HepG2 (cell line): ENCODE data around the gene PSMC3IP. TPM values are rescaled to one million over a fixed set of nuclear protein-coding genes. Genes with fewer than 3 reads are reported as not detected.

Experiments
- POLR2G ChIP-seq: fragments of 200-400 bp; formaldehyde crosslinking; IDR thresholded peaks from 2 replicates; pipeline ENCODE4 v1.6.1; 2018; ENCODE audit warnings: mild to moderate bottlenecking, low read depth, low read length, moderate library complexity
- SOX6 ChIP-seq, 2 experiments: fragments of 450-650 bp in 1 of 2; sonication (generic) in 1 of 2; formaldehyde crosslinking in 1 of 2; IDR thresholded peaks; 2 replicates each; pipeline versions ENCODE4 v1.4.0 to v1.6.1; 2017 to 2020; ENCODE audit warnings: antibody characterized with exemption in 1 of 2, mild to moderate bottlenecking in 1 of 2, missing genetic modification reagents in 1 of 2
- SYNCRIP ChIP-seq: fragments of 200-400 bp; formaldehyde crosslinking; IDR thresholded peaks from 2 replicates; pipeline ENCODE4 v1.6.1; 2018; ENCODE audit warnings: mild to moderate bottlenecking, low read depth, low read length; ENCODE audit not compliant: insufficient read depth
- ZBED4 ChIP-seq: sonication (generic); formaldehyde crosslinking; IDR thresholded peaks from 2 replicates; pipeline ENCODE4 v1.4.0; 2020; ENCODE audit warnings: missing genetic modification reagents, borderline replicate concordance
- ZBTB1 ChIP-seq: sonication (generic); formaldehyde crosslinking; IDR thresholded peaks from 2 replicates; pipeline ENCODE4 v1.4.0; 2020; ENCODE audit warnings: missing genetic modification reagents, borderline replicate concordance
- ZBTB7A ChIP-seq: sonication (generic); formaldehyde crosslinking; IDR thresholded peaks from 2 replicates; pipeline ENCODE4 v1.8.0; 2022; ENCODE audit warnings: mild to moderate bottlenecking, missing genetic modification reagents
- ZFP36L1 ChIP-seq: sonication (generic); formaldehyde crosslinking; IDR thresholded peaks from 2 replicates; pipeline ENCODE4 v1.8.0; 2022; ENCODE audit warnings: mild to moderate bottlenecking, missing genetic modification reagents, moderate library complexity
- ZFP82 ChIP-seq: sonication (generic); formaldehyde crosslinking; IDR thresholded peaks from 2 replicates; pipeline ENCODE4 v1.5.1; 2020; ENCODE audit warnings: mild to moderate bottlenecking, missing genetic modification reagents, borderline replicate concordance
- ZNF276 ChIP-seq: sonication (generic); formaldehyde crosslinking; IDR thresholded peaks from 2 replicates; pipeline ENCODE4 v1.4.0; 2020; ENCODE audit warnings: mild to moderate bottlenecking, low read depth, missing genetic modification reagents
- ZNF317 ChIP-seq: sonication (generic); formaldehyde crosslinking; IDR thresholded peaks from 2 replicates; pipeline ENCODE4 v1.5.0; 2020; ENCODE audit warnings: mild to moderate bottlenecking, missing genetic modification reagents
- ZNF432 ChIP-seq: sonication (generic); formaldehyde crosslinking; IDR thresholded peaks from 2 replicates; pipeline ENCODE4 v1.5.0; 2020; ENCODE audit warnings: missing genetic modification reagents, mild to moderate bottlenecking, borderline replicate concordance
- ZNF7 ChIP-seq: IDR thresholded peaks from 2 replicates; pipeline ENCODE4 v1.6.1; 2016; ENCODE audit warnings: missing biosample characterization, missing genetic modification reagents
- polyA plus RNA-seq, 8 experiments: library from polyadenylated mRNA; depleted of rRNA in 3 of 8; stranded (reverse) in 7 of 8; unstranded in 1 of 8; fragments of >200 nt; fragmentation: Illumina TruSeq in 4 of 8; extraction: Trizol in 4 of 8; gene quantifications; 2 replicates each; pipeline versions ENCODE4 v1.2.1 to v1.2.3, GENCODE V29; 2011 to 2016; ENCODE audit warnings: low read depth in 4 of 8, missing spikeins in 1 of 8, mixed read lengths in 1 of 8; ENCODE audit not compliant: insufficient read depth in 1 of 8
- total RNA-seq, 5 experiments: library from RNA; depleted of rRNA; stranded (reverse); fragments of >200 nt; fragmentation: Illumina TruSeq; extraction: Trizol; gene quantifications; 2 replicates each; pipeline ENCODE4 v1.2.3, GENCODE V29; 2016; ENCODE audit warnings: low read depth in 1 of 5
- TF ChIP-seq, protein P1 (sequence below), 2 experiments: sonication (generic) in 1 of 2; formaldehyde crosslinking in 1 of 2; IDR thresholded peaks; 2 replicates each; pipeline versions ENCODE4 v1.4.0 to v1.6.1; 2016 to 2020; ENCODE audit warnings: borderline replicate concordance in 1 of 2, low read depth in 1 of 2, mild to moderate bottlenecking in 1 of 2, missing genetic modification reagents in 1 of 2
- TF ChIP-seq, protein P2 (sequence below): sonication (generic); formaldehyde crosslinking; IDR thresholded peaks from 2 replicates; pipeline ENCODE4 v1.4.0; 2020; ENCODE audit warnings: missing genetic modification reagents; ENCODE audit errors: not compliant biosample characterization
- TF ChIP-seq, protein P3 (sequence below): sonication (generic); formaldehyde crosslinking; IDR thresholded peaks from 2 replicates; pipeline ENCODE4 v1.5.0; 2020; ENCODE audit warnings: missing genetic modification reagents

PSMC3IP gene
- total and polyA plus RNA-seq, 2 of the 13 experiments (the other 11 are each of a cell fraction or from before 2014, with no cell fraction given): 6.5 to 22.4 TPM

DNA sequence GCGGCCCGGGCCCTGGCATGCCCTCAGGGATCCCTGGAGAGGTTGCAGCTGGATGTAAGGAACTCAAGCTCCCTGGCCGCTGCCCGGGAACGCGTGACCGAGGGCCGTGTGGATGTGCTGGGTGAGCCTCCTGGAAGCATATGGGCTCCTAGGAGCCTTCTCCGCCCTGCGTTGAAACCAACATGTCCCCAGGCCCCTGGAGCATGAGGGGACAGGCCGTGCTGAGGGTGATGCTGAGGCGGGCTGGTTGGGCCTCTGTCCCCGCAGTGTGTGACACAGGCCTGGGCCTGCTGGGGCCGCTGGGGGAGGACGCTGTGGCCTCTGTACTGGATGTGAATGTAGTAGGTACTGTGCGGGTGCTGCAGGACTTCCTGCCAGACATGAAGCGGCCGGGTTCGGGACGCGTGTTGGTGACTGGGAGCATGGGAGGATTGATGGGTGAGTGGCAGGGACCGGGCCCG, 30.5 kb downstream of the PSMC3IP start (continued):
- TF ChIP-seq, protein P1, sequence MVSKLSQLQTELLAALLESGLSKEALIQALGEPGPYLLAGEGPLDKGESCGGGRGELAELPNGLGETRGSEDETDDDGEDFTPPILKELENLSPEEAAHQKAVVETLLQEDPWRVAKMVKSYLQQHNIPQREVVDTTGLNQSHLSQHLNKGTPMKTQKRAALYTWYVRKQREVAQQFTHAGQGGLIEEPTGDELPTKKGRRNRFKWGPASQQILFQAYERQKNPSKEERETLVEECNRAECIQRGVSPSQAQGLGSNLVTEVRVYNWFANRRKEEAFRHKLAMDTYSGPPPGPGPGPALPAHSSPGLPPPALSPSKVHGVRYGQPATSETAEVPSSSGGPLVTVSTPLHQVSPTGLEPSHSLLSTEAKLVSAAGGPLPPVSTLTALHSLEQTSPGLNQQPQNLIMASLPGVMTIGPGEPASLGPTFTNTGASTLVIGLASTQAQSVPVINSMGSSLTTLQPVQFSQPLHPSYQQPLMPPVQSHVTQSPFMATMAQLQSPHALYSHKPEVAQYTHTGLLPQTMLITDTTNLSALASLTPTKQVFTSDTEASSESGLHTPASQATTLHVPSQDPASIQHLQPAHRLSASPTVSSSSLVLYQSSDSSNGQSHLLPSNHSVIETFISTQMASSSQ (IDR thresholded peaks at IDR 0.05; ENCODE audit: low read depth): no peak
- TF ChIP-seq, protein P1 (CRISPR knock-in tag; IDR thresholded peaks at IDR 0.05; ENCODE audit: borderline replicate concordance): no peak
- peak; percentile 19; the same call in 1 of the 2 replicates for TF ChIP-seq POLR2G
- no peak for TF ChIP-seq ZBED4 (CRISPR knock-in tag)
- no peak for TF ChIP-seq ZNF432
- no peak for TF ChIP-seq ZBTB7A (CRISPR knock-in tag)
- TF ChIP-seq ZNF276 (CRISPR knock-in tag): no peak
- TF ChIP-seq ZBTB1 (CRISPR knock-in tag): no peak
- no peak for TF ChIP-seq ZNF317 (CRISPR knock-in tag)
- TF ChIP-seq, protein P2, sequence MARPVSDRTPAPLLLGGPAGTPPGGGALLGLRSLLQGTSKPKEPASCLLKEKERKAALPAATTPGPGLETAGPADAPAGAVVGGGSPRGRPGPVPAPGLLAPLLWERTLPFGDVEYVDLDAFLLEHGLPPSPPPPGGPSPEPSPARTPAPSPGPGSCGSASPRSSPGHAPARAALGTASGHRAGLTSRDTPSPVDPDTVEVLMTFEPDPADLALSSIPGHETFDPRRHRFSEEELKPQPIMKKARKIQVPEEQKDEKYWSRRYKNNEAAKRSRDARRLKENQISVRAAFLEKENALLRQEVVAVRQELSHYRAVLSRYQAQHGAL (CRISPR knock-in tag): no peak
- TF ChIP-seq ZFP36L1 (CRISPR knock-in tag): no peak
- TF ChIP-seq, protein P3, sequence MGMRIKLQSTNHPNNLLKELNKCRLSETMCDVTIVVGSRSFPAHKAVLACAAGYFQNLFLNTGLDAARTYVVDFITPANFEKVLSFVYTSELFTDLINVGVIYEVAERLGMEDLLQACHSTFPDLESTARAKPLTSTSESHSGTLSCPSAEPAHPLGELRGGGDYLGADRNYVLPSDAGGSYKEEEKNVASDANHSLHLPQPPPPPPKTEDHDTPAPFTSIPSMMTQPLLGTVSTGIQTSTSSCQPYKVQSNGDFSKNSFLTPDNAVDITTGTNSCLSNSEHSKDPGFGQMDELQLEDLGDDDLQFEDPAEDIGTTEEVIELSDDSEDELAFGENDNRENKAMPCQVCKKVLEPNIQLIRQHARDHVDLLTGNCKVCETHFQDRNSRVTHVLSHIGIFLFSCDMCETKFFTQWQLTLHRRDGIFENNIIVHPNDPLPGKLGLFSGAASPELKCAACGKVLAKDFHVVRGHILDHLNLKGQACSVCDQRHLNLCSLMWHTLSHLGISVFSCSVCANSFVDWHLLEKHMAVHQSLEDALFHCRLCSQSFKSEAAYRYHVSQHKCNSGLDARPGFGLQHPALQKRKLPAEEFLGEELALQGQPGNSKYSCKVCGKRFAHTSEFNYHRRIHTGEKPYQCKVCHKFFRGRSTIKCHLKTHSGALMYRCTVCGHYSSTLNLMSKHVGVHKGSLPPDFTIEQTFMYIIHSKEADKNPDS (CRISPR knock-in tag): no peak
- TF ChIP-seq SOX6 (IDR thresholded peaks at IDR 0.05): no peak
- TF ChIP-seq SOX6 (CRISPR knock-in tag; IDR thresholded peaks at IDR 0.05): 0 out of 2 replicates have a peak, but pooled peaks have one; percentile 4
- no peak for TF ChIP-seq SYNCRIP
- no peak for TF ChIP-seq ZFP82 (CRISPR knock-in tag)
- TF ChIP-seq ZNF7 (CRISPR knock-in tag): no peak
